Hepatocyte (in vitro differentiated cells): ENCODE data around the gene ARHGAP42.

Source experiments
- EZH2 ChIP-seq: fragments of 200-600 bp; sonication (generic); IDR thresholded peaks from 2 replicates; pipeline ENCODE4 v1.6.1; 2016; ENCODE audit warnings: antibody characterized with exemption, mild to moderate bottlenecking, borderline replicate concordance
- TF ChIP-seq, protein P1 (sequence below): fragments of 200-600 bp; sonication (generic); IDR thresholded peaks from 2 replicates; pipeline ENCODE4 v1.5.1; 2016; ENCODE audit warnings: antibody characterized with exemption, mild to moderate bottlenecking; ENCODE audit not compliant: poor library complexity

DNA sequence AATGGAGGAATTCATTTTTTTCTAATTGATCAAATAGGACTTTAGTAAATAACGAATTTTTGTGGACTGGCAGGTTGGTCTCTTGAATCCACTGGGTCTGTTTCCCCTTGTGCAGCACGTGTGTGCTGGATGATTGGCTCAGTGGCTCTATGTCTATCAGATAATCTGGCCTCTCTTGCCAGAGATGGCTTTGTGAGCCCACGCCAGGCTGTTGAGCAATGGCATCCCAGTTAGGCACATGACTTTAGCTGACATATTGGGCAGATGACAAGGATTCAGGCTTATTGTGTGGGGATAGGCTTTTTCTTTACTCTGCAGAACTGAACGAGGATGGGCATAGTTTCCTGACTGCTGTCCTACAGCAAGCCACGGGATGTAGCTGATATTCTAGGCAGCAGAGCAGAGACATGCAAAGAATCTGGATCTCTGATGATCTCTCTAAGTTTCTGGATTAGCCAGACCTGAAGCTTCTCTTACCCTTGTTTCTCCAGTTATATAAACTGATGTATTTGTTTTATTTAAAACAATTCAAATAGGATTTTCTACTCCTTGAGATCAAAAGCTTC is 144.9 kb downstream of the ARHGAP42 start:
- TF ChIP-seq, protein P1, sequence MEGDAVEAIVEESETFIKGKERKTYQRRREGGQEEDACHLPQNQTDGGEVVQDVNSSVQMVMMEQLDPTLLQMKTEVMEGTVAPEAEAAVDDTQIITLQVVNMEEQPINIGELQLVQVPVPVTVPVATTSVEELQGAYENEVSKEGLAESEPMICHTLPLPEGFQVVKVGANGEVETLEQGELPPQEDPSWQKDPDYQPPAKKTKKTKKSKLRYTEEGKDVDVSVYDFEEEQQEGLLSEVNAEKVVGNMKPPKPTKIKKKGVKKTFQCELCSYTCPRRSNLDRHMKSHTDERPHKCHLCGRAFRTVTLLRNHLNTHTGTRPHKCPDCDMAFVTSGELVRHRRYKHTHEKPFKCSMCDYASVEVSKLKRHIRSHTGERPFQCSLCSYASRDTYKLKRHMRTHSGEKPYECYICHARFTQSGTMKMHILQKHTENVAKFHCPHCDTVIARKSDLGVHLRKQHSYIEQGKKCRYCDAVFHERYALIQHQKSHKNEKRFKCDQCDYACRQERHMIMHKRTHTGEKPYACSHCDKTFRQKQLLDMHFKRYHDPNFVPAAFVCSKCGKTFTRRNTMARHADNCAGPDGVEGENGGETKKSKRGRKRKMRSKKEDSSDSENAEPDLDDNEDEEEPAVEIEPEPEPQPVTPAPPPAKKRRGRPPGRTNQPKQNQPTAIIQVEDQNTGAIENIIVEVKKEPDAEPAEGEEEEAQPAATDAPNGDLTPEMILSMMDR: no peak
- no peak for TF ChIP-seq EZH2
